Airway epithelial cell (primary cell): ENCODE results near the gene MAX. TPM values are rescaled to one million over a fixed set of nuclear protein-coding genes. Genes with fewer than 3 reads are reported as not detected.

Experiments
- total RNA-seq: library from RNA; depleted of rRNA; stranded (reverse); fragments of >200 nt; gene quantifications from 2 replicates; pipeline ENCODE4 v1.2.3, GENCODE V29; 2015

Gene MAX, protein sequence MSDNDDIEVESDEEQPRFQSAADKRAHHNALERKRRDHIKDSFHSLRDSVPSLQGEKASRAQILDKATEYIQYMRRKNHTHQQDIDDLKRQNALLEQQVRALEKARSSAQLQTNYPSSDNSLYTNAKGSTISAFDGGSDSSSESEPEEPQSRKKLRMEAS
- 31.2 and 38.9 TPM in 2 replicates for total RNA-seq

DNA sequence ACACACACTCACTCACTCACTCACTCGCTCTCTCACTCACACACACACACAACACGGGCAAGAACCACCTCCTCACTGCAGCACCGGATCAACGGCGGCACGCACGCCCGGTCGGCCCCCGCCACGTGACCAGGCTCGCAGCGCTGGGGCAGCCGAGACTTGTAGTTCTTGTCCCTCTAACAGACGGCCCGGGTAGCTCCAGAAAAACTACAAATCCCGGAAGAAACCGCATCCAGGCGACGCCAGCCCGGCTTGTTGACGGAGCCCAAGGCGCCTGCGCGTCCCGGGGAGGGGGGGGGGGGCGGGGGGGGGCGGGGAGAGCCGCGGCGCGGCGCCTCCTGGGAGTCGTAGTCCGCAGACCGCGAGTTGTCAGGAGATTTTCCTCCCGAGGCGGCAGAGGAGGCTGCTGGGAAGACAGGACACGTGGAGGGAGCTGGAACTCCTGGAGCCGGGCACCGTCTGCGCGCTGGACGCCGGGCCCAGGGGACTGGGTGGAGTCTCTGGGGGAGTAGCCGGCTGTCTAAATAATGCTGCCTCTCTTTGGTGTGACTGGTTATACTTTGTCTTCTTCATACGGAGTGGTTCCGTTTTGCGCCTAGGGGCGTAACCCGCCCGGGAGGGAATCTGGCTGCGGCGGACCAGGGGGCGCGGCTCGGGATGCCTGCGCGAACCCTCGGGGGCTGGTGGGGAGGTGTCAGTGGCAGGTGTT lies at the start of gene MAX:
TSS of gene MAX (minus strand) at position 77 of the 709 bp plus-strand sequence. CDS start 178 bp downstream, outside the sequence.

Other genes with a start within 250 kb of the MAX start
- 0.07 TPM in 1 of 2 replicates, not detected in the other for gene SPTB, start 222.6 kb downstream of the MAX start, total RNA-seq
- gene CHURC1, start 188.1 kb downstream of the MAX start, total RNA-seq, result 41.6 and 70.0 TPM in 2 replicates
- gene GPX2, start 159.8 kb downstream of the MAX start, total RNA-seq, result 17.6 and 21.2 TPM in 2 replicates
- 0.46 and 1.3 TPM in 2 replicates for gene RAB15, start 130.2 kb downstream of the MAX start, total RNA-seq
- gene FNTB, start 115.6 kb downstream of the MAX start, total RNA-seq, result 14.4 and 19.8 TPM in 2 replicates